Testis (tissue), 2 donors: ENCODE results near the gene CYB5R3.

Experiments
- POLR2A ChIP-seq: fragments of 450-650 bp; IDR thresholded peaks from one replicate; pipeline ENCODE4 v1.6.1; 2017; ENCODE audit warnings: antibody characterized with exemption, mild to moderate bottlenecking, moderate library complexity
- TF ChIP-seq, protein P1 (sequence below), 3 experiments: fragments of 450-650 bp in 2 of 3; fragments of 200-600 bp in 1 of 3; sonication (generic) in 1 of 3; IDR thresholded peaks; one replicate each; pipeline ENCODE4 v1.5.1; 2016 to 2019; ENCODE audit warnings: antibody characterized with exemption in 3 of 3, mild to moderate bottlenecking in 2 of 3, moderate library complexity in 1 of 3

DNA sequence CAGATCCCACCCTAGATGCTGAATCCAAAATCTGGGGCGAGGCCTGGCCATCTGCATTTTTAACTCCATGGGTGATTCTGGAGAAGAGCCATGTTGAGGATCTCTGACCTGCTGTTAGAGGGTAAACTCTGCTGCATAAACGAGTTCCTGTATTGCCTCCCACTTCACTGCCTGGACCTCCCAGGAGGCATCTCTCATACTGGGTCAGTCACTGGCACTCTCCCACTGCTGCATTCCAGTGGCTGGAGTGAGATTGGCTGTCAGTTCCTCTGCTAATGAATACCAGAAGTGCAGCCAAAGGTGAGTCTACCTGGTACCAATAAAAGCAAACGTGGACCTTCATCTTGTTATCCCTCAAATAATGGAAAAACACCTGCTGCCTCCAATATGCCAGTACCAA lies 44.8 kb downstream of the CYB5R3 start:
- TF ChIP-seq, protein P1, sequence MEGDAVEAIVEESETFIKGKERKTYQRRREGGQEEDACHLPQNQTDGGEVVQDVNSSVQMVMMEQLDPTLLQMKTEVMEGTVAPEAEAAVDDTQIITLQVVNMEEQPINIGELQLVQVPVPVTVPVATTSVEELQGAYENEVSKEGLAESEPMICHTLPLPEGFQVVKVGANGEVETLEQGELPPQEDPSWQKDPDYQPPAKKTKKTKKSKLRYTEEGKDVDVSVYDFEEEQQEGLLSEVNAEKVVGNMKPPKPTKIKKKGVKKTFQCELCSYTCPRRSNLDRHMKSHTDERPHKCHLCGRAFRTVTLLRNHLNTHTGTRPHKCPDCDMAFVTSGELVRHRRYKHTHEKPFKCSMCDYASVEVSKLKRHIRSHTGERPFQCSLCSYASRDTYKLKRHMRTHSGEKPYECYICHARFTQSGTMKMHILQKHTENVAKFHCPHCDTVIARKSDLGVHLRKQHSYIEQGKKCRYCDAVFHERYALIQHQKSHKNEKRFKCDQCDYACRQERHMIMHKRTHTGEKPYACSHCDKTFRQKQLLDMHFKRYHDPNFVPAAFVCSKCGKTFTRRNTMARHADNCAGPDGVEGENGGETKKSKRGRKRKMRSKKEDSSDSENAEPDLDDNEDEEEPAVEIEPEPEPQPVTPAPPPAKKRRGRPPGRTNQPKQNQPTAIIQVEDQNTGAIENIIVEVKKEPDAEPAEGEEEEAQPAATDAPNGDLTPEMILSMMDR (IDR thresholded peaks at IDR 0.05), result no peak
- TF ChIP-seq POLR2A, result no peak
